ENCODE measurements around the gene RAB12.

GRCh38 chr18:8668381-8668780 is 59.1 kb downstream of the RAB12 start:
- TF ChIP-seq, protein P1, sequence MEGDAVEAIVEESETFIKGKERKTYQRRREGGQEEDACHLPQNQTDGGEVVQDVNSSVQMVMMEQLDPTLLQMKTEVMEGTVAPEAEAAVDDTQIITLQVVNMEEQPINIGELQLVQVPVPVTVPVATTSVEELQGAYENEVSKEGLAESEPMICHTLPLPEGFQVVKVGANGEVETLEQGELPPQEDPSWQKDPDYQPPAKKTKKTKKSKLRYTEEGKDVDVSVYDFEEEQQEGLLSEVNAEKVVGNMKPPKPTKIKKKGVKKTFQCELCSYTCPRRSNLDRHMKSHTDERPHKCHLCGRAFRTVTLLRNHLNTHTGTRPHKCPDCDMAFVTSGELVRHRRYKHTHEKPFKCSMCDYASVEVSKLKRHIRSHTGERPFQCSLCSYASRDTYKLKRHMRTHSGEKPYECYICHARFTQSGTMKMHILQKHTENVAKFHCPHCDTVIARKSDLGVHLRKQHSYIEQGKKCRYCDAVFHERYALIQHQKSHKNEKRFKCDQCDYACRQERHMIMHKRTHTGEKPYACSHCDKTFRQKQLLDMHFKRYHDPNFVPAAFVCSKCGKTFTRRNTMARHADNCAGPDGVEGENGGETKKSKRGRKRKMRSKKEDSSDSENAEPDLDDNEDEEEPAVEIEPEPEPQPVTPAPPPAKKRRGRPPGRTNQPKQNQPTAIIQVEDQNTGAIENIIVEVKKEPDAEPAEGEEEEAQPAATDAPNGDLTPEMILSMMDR (IDR thresholded peaks at IDR 0.05; ENCODE audit: borderline replicate concordance, extremely low read depth, low read length, poor library complexity, severe bottlenecking) = no peak
- no peak for TF ChIP-seq EZH2 (IDR thresholded peaks at IDR 0.05; ENCODE audit: borderline replicate concordance, low read depth, low read length, severe bottlenecking)
